ENCODE data around the gene KRTAP10-1. TPM values are rescaled to one million over a fixed set of nuclear protein-coding genes. Genes with fewer than 3 reads are reported as not detected.

KRTAP10-1 gene
- total RNA-seq, 1 experiment from 2014 or later, result not detected

GRCh38 chr21:44556879-44557278 lies 16.9 kb upstream of the KRTAP10-1 start (continued):
- TF ChIP-seq CBFB (CRISPR knock-in tag; IDR thresholded peaks at IDR 0.05; ENCODE audit: low read depth) (no peak), GABPB1 (CRISPR knock-in tag; IDR thresholded peaks at IDR 0.05) (no peak), MLX (CRISPR knock-in tag; IDR thresholded peaks at IDR 0.05) (no peak), ZBTB43 (CRISPR knock-in tag; IDR thresholded peaks at IDR 0.05) (no peak), ZNF416 (CRISPR knock-in tag; IDR thresholded peaks at IDR 0.05) (no peak), JAZF1 (CRISPR knock-in tag; IDR thresholded peaks at IDR 0.05) (no peak)

GRCh38 chr21:44555200-44555875 lies 15.3 kb upstream of the KRTAP10-1 start:
- CTCF ChIA-PET, result no interaction called here
- TF ChIP-seq ZNF532 (CRISPR knock-in tag; IDR thresholded peaks at IDR 0.05; ENCODE audit: borderline replicate concordance) (no peak), ZNF263 (CRISPR knock-in tag; IDR thresholded peaks at IDR 0.05; ENCODE audit: low read depth) (no peak), CREM (CRISPR knock-in tag; IDR thresholded peaks at IDR 0.05) (no peak), ARID4B (CRISPR knock-in tag; IDR thresholded peaks at IDR 0.05; ENCODE audit: borderline replicate concordance) (no peak), ZNF121 (CRISPR knock-in tag; IDR thresholded peaks at IDR 0.05) (no peak), CTCF (IDR thresholded peaks at IDR 0.05) (no peak), ZSCAN18 (CRISPR knock-in tag; IDR thresholded peaks at IDR 0.05) (no peak)

More at GRCh38 chr21:44555200-44555875, 15.3 kb upstream of the KRTAP10-1 start:
- Mint-ChIP-seq H3K4me3 (no peak overlapping the region), H3K27me3 (ENCODE audit: low read depth) (no peaks in the 10 kb centered on the region; the same call in none of the 2 replicates), H3K9me3 (peaks cover under 1% of the 10 kb centered on the region), H3K27ac (no peak overlapping the region), H3K4me1 (peaks cover 37% of the 10 kb centered on the region), H3K36me3 (no peaks in the 10 kb centered on the region)
- POLR2A ChIA-PET, result no interaction called here
- ATAC-seq (no peak), DNase-seq (ENCODE audit: low spot score) (no peak)

Measured in WTC11 (cell line).